Effector memory CD8-positive, alpha-beta T cell (primary cell): ENCODE data around the gene SLC9A8.
A peak's percentile ranks its signal among the peaks of the same experiment; 100 is the strongest.

Experiments
- ATAC-seq: fragments of 150-1000 bp; cut with Tn5 transposase; replicated peaks from 2 replicates; pipeline ENCODE4 v1.10.0; 2021; ENCODE audit warnings: mild to moderate bottlenecking, moderate library complexity
- DNase-seq, 3 experiments: peaks; one replicate each; pipeline ENCODE4 v3.0.0; 2021
- H3K27ac Mint-ChIP-seq, 2 donors: one replicate each; pipeline ENCODE4 v1.8.0; 2022; ENCODE audit warnings: mild to moderate bottlenecking in 2 of 2, mixed read lengths in 2 of 2, moderate library complexity in 2 of 2
- H3K27me3 Mint-ChIP-seq, 2 donors: one replicate each; pipeline ENCODE4 v1.8.0; 2022; ENCODE audit warnings: mixed read lengths in 2 of 2
- H3K36me3 Mint-ChIP-seq: one replicate; pipeline ENCODE4 v1.8.0; 2022; ENCODE audit warnings: mild to moderate bottlenecking, moderate library complexity, mixed read lengths; ENCODE audit not compliant: insufficient read depth
- H3K4me1 Mint-ChIP-seq, 2 donors: one replicate each; pipeline ENCODE4 v1.8.0; 2022; ENCODE audit warnings: low read depth in 2 of 2, mixed read lengths in 2 of 2
- H3K4me3 Mint-ChIP-seq, 2 donors: one replicate each; pipeline ENCODE4 v1.8.0; 2022; ENCODE audit warnings: mild to moderate bottlenecking in 2 of 2, mixed read lengths in 2 of 2, moderate library complexity in 2 of 2
- H3K9me3 Mint-ChIP-seq, 2 donors: one replicate each; pipeline ENCODE4 v1.8.0; 2022; ENCODE audit warnings: mixed read lengths in 2 of 2

SLC9A8 gene

DNA sequence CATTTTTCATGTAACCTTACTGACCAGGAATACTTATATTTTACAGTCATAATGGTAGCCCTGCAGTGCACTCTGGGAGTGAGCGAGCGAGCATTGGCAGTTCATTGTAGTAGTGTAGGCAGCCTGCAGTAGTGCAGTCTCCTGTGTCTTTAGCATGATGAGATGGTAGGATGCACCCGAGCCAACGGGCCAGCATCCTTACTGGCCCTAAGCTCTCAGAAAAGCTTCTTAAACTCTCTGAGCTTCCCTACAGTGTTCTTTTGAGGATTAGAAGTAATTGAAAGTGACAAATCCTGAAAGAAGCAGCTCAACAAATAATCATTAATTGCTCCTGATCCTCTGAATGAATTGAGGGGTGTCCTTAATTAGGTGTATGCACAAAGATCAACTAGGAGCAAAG, 20.9 kb downstream of the SLC9A8 start:
- peaks cover 9 to 13% of the 10 kb centered on the region in 2 donors for H3K4me1 Mint-ChIP-seq
- H3K36me3 Mint-ChIP-seq, result peaks cover 25% of the 10 kb centered on the region
- H3K27me3 Mint-ChIP-seq, result no peaks in the 10 kb centered on the region
- H3K27ac Mint-ChIP-seq, result no peak overlapping the region
- DNase-seq (no peak), ATAC-seq (no peak)
- no peak overlapping the region for H3K4me3 Mint-ChIP-seq
- H3K9me3 Mint-ChIP-seq, result no peaks in the 10 kb centered on the region

DNA sequence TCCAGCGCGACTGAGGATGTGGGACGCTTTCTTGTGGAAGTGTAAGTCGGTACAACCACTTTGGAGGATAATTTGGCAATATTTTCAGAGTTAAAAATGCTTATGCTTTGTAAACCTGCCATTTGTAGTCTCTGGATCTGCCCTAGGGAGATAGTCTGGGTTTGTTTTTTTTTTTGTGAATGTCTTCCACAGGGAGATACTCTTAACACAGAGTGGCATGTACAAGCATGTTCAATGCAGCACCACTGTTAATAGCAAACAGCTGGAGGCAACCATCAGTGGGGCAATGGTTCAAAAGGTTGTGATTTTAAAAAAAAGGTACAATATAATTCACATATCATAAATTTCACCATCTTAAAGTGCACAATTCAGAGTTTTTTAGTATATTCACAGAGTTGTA, 22.4 kb downstream of the SLC9A8 start:
- Mint-ChIP-seq H3K27ac (no peak overlapping the region), H3K4me1 (peaks cover 11 to 15% of the 10 kb centered on the region in 2 donors), H3K27me3 (no peaks in the 10 kb centered on the region), H3K9me3 (no peaks in the 10 kb centered on the region), H3K36me3 (peaks cover 27% of the 10 kb centered on the region), H3K4me3 (no peak overlapping the region)
- ATAC-seq (no peak), DNase-seq (no peak)

DNA sequence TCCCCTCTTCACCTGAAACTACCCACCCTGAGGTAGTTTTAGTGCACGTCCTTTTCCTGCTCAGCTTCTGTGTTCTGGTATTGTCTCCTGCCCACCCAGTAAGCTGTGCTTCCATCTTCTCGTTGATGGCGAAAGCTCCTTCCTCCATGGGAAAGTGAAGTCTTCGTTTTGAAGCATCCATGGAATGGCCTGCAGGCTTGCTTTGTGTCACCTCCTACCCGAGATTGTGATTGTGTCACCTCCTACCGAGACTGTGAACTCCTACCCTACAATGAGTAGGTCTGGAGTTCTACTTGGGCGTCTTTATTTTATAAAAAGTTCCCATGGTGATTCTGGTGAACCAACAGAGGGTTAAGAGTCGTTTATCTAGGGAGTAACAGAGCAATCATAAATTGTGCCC, 25.9 kb downstream of the SLC9A8 start:
- peak overlapping the region in 1 of 2 donors; percentile 54 for H3K27ac Mint-ChIP-seq
- peaks cover 34% of the 10 kb centered on the region for H3K36me3 Mint-ChIP-seq
- H3K27me3 Mint-ChIP-seq, result no peaks in the 10 kb centered on the region
- H3K4me1 Mint-ChIP-seq, result peaks cover 3 to 10% of the 10 kb centered on the region in 2 donors
- no peak for DNase-seq
- no peak overlapping the region for H3K4me3 Mint-ChIP-seq
- no peak for ATAC-seq
- H3K9me3 Mint-ChIP-seq, result no peaks in the 10 kb centered on the region

DNA sequence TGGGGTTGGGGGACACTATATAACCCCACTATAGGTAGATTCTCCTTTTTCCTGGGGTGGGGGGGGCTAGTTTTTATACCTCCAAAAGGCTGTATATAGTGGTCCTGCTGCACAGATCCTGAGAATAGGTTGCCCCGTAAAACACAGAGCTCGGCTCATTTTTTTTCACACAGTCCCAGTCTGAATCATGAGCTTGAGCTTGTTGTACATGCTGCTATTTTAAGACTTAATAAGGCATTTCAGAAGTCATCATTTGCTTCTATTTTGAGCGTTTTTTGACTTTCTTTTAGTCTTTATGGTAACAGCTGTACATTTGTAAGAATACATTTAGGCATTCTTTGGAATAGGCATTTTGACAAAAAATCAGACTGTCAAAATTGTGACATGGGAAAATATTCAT, 30.5 kb downstream of the SLC9A8 start:
- peak overlapping the region; percentile 9 to 53 for H3K27ac Mint-ChIP-seq
- H3K9me3 Mint-ChIP-seq, result no peaks in the 10 kb centered on the region
- H3K36me3 Mint-ChIP-seq, result peaks cover 37% of the 10 kb centered on the region
- H3K4me1 Mint-ChIP-seq, result peaks cover 3% of the 10 kb centered on the region in 2 donors
- no peak for DNase-seq
- ATAC-seq, result no peak
- no peaks in the 10 kb centered on the region for H3K27me3 Mint-ChIP-seq
- no peak overlapping the region for H3K4me3 Mint-ChIP-seq

DNA sequence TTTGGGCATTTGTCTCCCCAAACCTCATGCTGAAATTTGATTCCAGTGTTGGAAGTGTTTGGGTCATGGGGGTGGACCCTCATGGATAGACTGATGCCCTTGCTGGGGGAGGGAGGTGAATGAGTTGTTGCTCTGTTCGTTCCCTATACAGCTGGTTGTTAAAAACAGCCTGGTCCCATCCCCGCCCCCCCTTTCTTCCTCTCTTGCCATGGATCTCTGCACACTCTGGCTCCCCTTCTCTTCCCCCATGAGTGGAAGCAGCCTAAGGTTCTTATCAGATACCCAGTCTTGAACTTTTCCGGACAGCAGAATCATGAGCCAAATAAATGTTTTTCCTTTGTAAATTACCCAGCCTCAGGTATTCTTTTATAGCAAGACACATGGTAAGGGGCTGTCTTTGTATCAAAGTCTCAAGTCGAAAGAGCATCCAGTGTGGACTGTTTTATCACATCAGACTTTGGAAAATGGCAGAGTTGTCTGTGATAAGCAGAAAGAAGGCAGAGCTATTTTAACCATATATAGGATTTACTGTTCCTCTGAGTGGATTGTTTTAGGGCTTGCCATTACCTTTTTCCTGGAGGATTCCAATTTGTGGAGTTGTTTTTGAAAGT, 31.2 kb downstream of the SLC9A8 start:
- DNase-seq, result no peak

DNA sequence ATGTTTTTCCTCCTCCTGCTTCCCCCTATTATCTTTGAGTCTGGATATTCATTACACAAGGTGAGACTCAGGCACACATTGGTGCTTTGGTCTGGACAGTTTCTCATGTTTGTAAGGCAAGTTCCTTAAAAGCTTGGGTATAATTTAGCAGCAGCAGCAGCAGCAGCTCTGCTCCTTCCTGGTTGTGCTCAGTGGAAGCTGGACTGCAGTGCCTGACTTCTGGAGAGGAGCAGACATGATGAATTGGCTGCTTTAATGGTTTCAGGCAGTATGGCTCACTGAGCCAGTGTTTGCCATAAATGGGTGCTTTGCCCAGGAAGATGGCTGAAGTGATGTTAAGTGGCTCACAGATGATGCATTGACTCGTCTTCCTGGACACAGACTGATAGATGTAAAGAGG, 32.4 kb downstream of the SLC9A8 start:
- Mint-ChIP-seq H3K4me3 (no peak overlapping the region), H3K36me3 (peaks cover 33% of the 10 kb centered on the region), H3K4me1 (peaks cover 0 to 2% of the 10 kb centered on the region in 2 donors), H3K27ac (peak overlapping the region in 1 of 2 donors; percentile 83), H3K9me3 (no peaks in the 10 kb centered on the region), H3K27me3 (no peaks in the 10 kb centered on the region)
- no peak for DNase-seq
- no peak for ATAC-seq

More for the DNA sequence above, 31.2 kb downstream of the SLC9A8 start:
- H3K4me1 Mint-ChIP-seq, result no peaks in the 10 kb centered on the region
- peak overlapping the region in 1 of 2 donors; percentile 9 for H3K27ac Mint-ChIP-seq
- H3K4me3 Mint-ChIP-seq, result no peak overlapping the region
- no peaks in the 10 kb centered on the region for H3K9me3 Mint-ChIP-seq
- H3K27me3 Mint-ChIP-seq, result no peaks in the 10 kb centered on the region
- ATAC-seq, result no peak
- H3K36me3 Mint-ChIP-seq, result peaks cover 32% of the 10 kb centered on the region

DNA sequence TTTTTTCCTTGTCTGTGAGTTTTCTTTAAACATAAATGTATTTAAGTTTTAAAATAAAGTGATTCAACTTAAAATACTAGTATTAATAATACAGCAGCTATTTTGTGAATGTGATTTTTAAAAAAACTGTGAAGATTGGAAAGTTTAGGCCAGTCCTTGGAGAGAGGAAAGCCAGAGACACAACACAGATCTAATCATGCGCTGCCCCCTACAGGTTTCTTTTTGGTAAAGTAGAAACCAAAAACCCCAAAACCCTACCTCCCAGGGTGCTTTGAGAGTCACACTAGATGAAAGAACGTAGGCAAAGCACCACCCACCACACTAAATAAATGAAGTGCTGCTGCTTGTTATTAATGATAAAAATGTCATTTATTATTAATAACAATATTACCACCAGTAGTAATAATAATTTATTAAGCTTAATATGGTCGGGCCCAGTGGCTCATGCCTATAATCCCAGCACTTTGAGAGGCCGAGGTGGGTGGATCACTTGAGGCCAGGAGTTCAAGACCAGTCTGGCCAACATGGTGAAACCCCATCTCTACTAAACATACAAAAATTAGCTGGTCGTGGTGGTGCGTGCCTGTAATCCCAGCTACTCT, 33.7 kb downstream of the SLC9A8 start:
- Mint-ChIP-seq H3K27ac (no peak overlapping the region), H3K4me1 (peaks cover 2 to 5% of the 10 kb centered on the region in 2 donors), H3K4me3 (no peak overlapping the region), H3K9me3 (no peaks in the 10 kb centered on the region), H3K36me3 (peaks cover 30% of the 10 kb centered on the region), H3K27me3 (no peaks in the 10 kb centered on the region)
- DNase-seq (peak; percentile 46 to 58 (median 57)), ATAC-seq (peak; percentile 83)

DNA sequence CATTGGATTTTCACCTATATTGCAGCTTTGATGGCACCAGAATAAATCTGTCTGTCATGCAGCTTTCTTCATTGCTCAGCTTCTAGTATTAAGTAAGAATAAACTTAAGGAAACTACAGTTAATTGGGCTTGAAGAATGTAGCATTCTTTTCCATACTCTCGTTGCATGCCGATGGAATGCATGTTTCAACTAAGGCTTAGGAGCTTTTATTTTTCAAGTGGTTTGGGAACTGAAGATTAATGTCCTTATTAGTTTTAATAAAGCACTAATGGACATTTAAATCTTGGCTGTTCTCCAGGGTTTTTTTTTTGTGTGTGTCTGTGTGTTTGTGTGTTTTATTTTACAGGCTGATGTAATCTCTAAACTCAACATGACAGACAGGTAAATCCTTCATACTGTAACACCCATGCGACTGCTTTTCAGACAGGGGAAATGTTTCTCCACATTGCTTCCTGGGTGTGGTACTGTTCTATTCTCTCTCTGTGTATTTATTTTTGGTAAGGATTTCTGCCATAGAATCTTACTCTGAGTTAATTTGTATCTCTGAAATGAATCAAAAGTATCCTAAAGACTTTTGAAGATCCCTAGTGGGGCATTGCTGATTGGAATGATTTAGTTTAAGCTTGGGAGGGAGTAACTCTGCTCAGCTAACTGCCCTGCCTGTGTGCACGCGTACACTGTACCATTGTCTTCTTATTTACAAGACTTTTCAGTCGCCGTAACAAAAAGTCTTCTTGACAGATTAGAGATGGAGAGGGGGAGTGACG, 38.0 kb downstream of the SLC9A8 start:
- DNase-seq (no peak), ATAC-seq (no peak)
- H3K36me3 Mint-ChIP-seq, result peaks cover 44% of the 10 kb centered on the region
- no peaks in the 10 kb centered on the region for H3K9me3 Mint-ChIP-seq
- H3K27ac Mint-ChIP-seq, result peak overlapping the region in 1 of 2 donors; percentile 23
- no peak overlapping the region for H3K4me3 Mint-ChIP-seq
- H3K27me3 Mint-ChIP-seq, result no peaks in the 10 kb centered on the region
- H3K4me1 Mint-ChIP-seq, result peaks cover 2 to 5% of the 10 kb centered on the region in 2 donors

DNA sequence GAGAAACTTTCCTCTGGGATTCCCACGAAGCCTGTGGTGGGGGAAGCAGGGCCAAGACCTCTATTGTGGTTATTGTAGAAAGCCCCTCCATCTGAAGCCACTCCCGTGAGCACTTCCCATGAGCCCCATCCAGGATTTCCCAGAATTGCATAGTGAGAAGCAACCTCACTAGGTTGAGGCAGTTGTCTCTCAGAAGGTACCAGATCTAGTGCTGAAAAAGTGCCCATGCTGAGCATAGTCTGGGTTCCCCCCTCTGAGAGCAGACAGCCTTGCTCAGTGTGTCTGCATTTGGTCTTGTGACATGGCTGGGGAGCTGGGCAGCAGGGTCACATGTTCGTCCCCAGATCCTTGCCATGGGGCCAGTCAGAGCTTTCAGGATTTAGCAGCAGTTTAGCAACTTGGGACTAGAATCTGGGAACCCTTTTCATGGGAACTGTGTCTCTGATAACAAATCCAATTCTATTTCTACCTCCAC, 38.6 kb downstream of the SLC9A8 start:
- Mint-ChIP-seq H3K27ac (peak overlapping the region in 1 of 2 donors; percentile 23), H3K4me1 (peaks cover 2 to 5% of the 10 kb centered on the region in 2 donors), H3K9me3 (no peaks in the 10 kb centered on the region), H3K36me3 (peaks cover 49% of the 10 kb centered on the region), H3K27me3 (no peaks in the 10 kb centered on the region), H3K4me3 (no peak overlapping the region)
- DNase-seq (no peak), ATAC-seq (no peak)

DNA sequence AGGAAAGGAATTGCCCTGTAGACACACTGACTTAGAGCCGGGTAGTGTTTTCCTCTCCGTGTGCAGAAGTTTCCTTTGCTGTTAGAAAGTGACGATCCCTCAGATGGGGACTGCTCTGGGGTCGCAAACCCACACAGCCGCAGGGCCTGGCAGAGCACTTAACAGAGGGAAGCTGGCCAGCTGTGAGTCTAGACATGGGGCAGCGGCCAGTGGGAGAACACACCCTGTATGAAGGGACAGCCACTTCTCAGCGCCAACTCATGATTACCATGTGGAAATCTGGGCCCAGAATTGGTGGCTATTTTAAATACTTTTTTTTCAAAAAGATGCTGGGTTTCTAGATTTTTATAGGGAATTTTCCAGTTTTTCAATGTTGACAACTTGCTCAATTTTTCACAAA, 39.4 kb downstream of the SLC9A8 start:
- Mint-ChIP-seq H3K27ac (no peak overlapping the region), H3K4me1 (peaks cover 2 to 5% of the 10 kb centered on the region in 2 donors), H3K4me3 (no peak overlapping the region), H3K9me3 (no peaks in the 10 kb centered on the region), H3K27me3 (no peaks in the 10 kb centered on the region), H3K36me3 (peaks cover 56% of the 10 kb centered on the region)
- DNase-seq (no peak), ATAC-seq (no peak)

DNA sequence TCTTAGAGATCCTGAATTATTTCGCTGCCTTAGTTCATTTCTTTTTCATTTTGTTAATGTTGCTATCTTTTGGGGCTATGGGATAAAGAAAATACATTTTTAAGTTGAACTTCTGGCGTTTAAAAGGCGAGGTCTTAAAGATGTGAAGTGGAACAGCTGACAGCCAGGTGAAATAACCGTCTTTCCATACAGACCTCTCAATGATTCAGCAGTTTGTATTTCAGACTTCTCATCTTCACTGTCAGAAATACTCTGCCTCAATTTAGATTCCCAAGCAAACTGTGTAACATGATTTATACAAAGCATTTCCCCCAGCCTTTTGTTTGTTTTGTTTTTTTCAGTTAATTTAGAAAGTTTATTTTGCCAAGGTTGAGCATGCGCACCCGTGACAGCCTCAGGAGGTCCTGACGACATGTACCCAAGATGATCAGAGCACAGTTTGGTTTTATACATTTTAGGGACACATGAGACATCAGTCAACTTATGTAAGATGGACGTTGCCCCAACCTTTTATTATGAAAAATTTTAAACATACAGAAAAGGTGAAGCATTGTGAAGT, 40.0 kb downstream of the SLC9A8 start:
- DNase-seq (no peak), ATAC-seq (no peak)
- H3K27ac Mint-ChIP-seq, result no peak overlapping the region
- H3K27me3 Mint-ChIP-seq, result no peaks in the 10 kb centered on the region
- no peak overlapping the region for H3K4me3 Mint-ChIP-seq
- no peaks in the 10 kb centered on the region for H3K9me3 Mint-ChIP-seq
- peaks cover 2 to 5% of the 10 kb centered on the region in 2 donors for H3K4me1 Mint-ChIP-seq
- peaks cover 62% of the 10 kb centered on the region for H3K36me3 Mint-ChIP-seq

DNA sequence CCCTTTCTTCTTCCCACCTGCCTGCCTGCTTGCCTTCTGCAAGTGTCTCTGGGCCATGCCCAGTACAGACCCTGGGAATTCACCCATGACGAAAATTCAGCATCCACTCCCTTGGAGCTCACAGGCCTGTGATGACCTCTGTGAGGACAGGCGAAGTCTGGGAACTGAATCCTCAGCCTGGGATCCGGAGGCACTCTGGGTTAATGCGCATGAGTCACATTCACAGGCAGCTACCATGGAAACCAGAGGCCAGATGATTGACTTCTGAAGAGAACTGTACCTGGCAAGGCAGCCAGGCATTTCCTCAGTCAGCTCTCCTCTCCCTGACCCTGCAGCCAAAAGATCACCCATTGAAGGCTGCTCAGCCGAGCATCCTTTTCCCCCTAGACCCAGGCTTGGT, 41.0 kb downstream of the SLC9A8 start:
- Mint-ChIP-seq H3K9me3 (no peaks in the 10 kb centered on the region), H3K36me3 (peaks cover 63% of the 10 kb centered on the region), H3K4me3 (no peak overlapping the region), H3K4me1 (peaks cover 2 to 5% of the 10 kb centered on the region in 2 donors), H3K27me3 (no peaks in the 10 kb centered on the region), H3K27ac (peak overlapping the region in 1 of 2 donors; percentile 61)
- ATAC-seq (no peak), DNase-seq (no peak)

DNA sequence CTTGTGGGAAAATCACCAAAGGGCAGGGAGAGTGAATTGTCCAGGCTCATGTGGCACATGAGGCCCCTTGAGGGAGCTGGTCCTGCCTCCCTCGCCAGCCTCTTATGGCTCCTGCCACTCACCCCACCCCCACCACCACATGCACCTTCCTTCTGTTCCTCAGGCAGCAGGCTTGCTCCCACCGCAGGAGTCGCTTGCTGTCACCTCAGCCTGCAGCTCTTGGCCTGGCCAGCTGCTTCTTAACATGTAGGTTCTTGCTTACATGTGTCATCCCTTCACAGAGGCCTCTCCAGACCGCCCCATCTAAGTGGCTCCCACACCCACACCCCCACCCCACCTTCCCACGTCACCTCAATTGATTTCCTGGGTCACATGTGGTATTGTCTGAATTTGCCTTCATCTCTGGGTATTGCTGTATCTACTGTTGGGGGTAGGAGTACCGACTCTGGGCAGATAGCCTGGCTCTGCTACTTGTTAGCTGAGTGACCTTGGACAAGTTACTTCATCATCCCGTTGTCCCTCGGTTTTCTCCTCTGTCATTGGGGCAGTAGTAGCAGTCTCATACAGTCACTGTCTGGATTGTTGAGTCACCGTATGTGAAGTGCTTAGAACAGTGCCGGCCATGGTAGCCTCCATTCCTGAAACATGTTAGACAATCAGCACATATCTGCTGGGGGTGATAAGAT, 41.7 kb downstream of the SLC9A8 start:
- H3K27ac Mint-ChIP-seq, result no peak overlapping the region
- no peaks in the 10 kb centered on the region for H3K9me3 Mint-ChIP-seq
- DNase-seq (no peak), ATAC-seq (no peak)
- H3K36me3 Mint-ChIP-seq, result peaks cover 64% of the 10 kb centered on the region
- no peaks in the 10 kb centered on the region for H3K27me3 Mint-ChIP-seq
- H3K4me3 Mint-ChIP-seq, result no peak overlapping the region
- peaks cover 0 to 5% of the 10 kb centered on the region in 2 donors for H3K4me1 Mint-ChIP-seq
